COLO668 (cell line): ENCODE data around the gene CLASP1.

Source experiments
- DNase-seq: peaks from one replicate; lab custom pipeline; 2025; ENCODE audit not compliant: unreplicated experiment; lab: John Stamatoyannopoulos, UW

CLASP1 gene

GRCh38 chr2:121293450-121294325, 355.6 kb downstream of the CLASP1 start:
- DNase-seq: peak; percentile 54

GRCh38 chr2:121291251-121291580, 358.0 kb downstream of the CLASP1 start:
- DNase-seq: no peak

- no peak for DNase-seq
Observed at GRCh38 chr2:121289271-121289670, 360.0 kb downstream of the CLASP1 start.

GRCh38 chr2:121288454-121289231, 360.6 kb downstream of the CLASP1 start:
- DNase-seq: no peak

- no peak for DNase-seq
Observed at GRCh38 chr2:121287956-121288355, 361.3 kb downstream of the CLASP1 start.
